ENCODE data around the gene SRRM5.

GRCh38 chr19:43658494-43658893 lies 46.6 kb downstream of the SRRM5 start:
- TF ChIP-seq BHLHE40 (IDR thresholded peaks at IDR 0.05; ENCODE audit: borderline replicate concordance) (no peak), SUZ12 (IDR thresholded peaks at IDR 0.05) (no peak), ELF4 (IDR thresholded peaks at IDR 0.05) (no peak), NFRKB (IDR thresholded peaks at IDR 0.05) (no peak), FOXK2 (IDR thresholded peaks at IDR 0.05) (no peak), L3MBTL2 (conservative IDR thresholded peaks at IDR 0.05) (no peak), TARDBP (IDR thresholded peaks at IDR 0.05) (no peak), LEF1 (IDR thresholded peaks at IDR 0.05; ENCODE audit: borderline replicate concordance) (no peak), FOXM1 (IDR thresholded peaks at IDR 0.05; ENCODE audit: borderline replicate concordance) (no peak), FOXA1 (IDR thresholded peaks at IDR 0.05) (no peak), PKNOX1 (IDR thresholded peaks at IDR 0.05) (no peak), SP1 (IDR thresholded peaks at IDR 0.05) (no peak)
